ENCODE results near the gene PCDHGA5. TPM values are rescaled to one million over a fixed set of nuclear protein-coding genes. Genes with fewer than 3 reads are reported as not detected.

The PCDHGA5 gene
- total RNA-seq, 1 donor from 2014 or later = 2.8 TPM

DNA sequence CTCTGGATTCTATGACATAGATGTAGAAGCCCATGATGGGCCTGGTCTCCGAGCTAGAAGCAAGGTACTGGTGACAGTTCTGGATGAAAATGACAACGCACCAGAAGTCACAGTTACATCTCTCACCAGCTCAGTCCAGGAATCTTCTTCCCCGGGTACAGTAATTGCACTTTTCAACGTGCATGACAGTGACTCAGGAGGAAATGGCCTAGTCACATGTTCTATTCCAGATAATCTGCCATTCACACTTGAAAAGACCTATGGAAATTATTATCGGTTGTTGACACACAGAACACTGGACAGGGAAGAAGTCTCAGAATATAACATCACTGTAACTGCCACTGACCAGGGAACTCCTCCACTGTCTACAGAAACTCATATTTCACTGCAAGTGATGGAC, 7.8 kb upstream of the PCDHGA5 start:
- ATAC-seq (no peak), DNase-seq (no peak)
- Histone ChIP-seq H3K4me1 (no peaks in the 10 kb centered on the region), H3K27me3 (ENCODE audit: low read depth) (peaks cover 27% of the 10 kb centered on the region), H3K27ac (no peak overlapping the region), H3K9me3 (peaks cover 62% of the 10 kb centered on the region), H3K36me3 (no peaks in the 10 kb centered on the region), H3K4me3 (no peak overlapping the region)
- intact Hi-C loops (cut with DNase I) = no loop called here
- no peak for TF ChIP-seq CTCF (IDR thresholded peaks at IDR 0.05)

GRCh38 chr5:141356950-141357349, 7.0 kb upstream of the PCDHGA5 start:
- TF ChIP-seq CTCF (IDR thresholded peaks at IDR 0.05) = no peak
- no peaks in the 10 kb centered on the region for H3K4me1 ChIP-seq
- peaks cover 24% of the 10 kb centered on the region for H3K27me3 ChIP-seq (ENCODE audit: low read depth)
- ATAC-seq (no peak), DNase-seq (no peak)
- no peak overlapping the region for H3K27ac ChIP-seq
- no peaks in the 10 kb centered on the region for H3K36me3 ChIP-seq
- peaks cover 62% of the 10 kb centered on the region for H3K9me3 ChIP-seq
- H3K4me3 ChIP-seq = no peak overlapping the region
- intact Hi-C loops (cut with DNase I) = no loop called here

GRCh38 chr5:141359790-141360426, 4.1 kb upstream of the PCDHGA5 start, which contains the start of gene PCDHGB2:
Gene PCDHGB2, plus strand, starts transcription at chr5:141359994. Its CDS starts 142 bp downstream, at chr5:141360136.
- DNase-seq = no peak
- no peaks in the 10 kb centered on the region for H3K4me1 ChIP-seq
- H3K4me3 ChIP-seq = peak within 1 kb of the TSS; percentile 41
- peaks cover 28% of the 10 kb centered on the region for H3K27me3 ChIP-seq (ENCODE audit: low read depth)
- no peak for ATAC-seq
- intact Hi-C loops (cut with DNase I) = no loop called here
- peak; percentile 37 for TF ChIP-seq CTCF (IDR thresholded peaks at IDR 0.05)
- H3K36me3 ChIP-seq = no peaks in the 10 kb centered on the region
- H3K27ac ChIP-seq = no peak within 1 kb of the TSS
- peaks cover 78% of the 10 kb centered on the region for H3K9me3 ChIP-seq

- Histone ChIP-seq H3K4me1 (no peaks in the 10 kb centered on the region), H3K27me3 (ENCODE audit: low read depth) (peaks cover 34% of the 10 kb centered on the region), H3K36me3 (no peaks in the 10 kb centered on the region), H3K27ac (no peak overlapping the region), H3K9me3 (peaks cover 78% of the 10 kb centered on the region), H3K4me3 (no peak overlapping the region)
- ATAC-seq (no peak), DNase-seq (no peak)
- TF ChIP-seq CTCF (IDR thresholded peaks at IDR 0.05) = no peak
- intact Hi-C loops (cut with DNase I) = no loop called here
These were observed 3.3 kb upstream of the PCDHGA5 start for GRCh38 chr5:141360685-141361084.

DNA sequence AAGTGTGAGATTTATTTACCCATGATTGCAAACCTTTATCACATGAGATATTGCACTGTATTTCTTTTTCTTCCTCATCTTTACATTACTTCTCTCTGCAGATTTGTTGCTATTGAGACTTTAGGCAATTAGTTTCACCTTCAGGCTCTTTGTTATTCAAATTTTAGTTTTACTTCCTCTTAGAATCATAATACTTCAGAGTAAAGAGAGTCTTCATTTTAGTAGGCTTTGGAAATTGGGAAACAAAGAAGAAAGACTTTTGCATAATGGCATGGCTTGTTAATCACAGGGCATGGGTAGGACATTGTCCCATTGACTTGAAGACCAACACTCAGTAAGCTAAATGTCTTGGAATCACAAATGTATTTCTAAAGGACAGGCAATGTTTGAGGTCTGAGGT, 1.2 kb upstream of the PCDHGA5 start:
- intact Hi-C loops (cut with DNase I) = no loop called here
- Histone ChIP-seq H3K9me3 (peaks cover 80% of the 10 kb centered on the region), H3K4me3 (no peak overlapping the region), H3K27me3 (ENCODE audit: low read depth) (peaks cover 49% of the 10 kb centered on the region), H3K36me3 (no peaks in the 10 kb centered on the region), H3K4me1 (no peaks in the 10 kb centered on the region), H3K27ac (no peak overlapping the region)
- DNase-seq (no peak), ATAC-seq (no peak)
- no peak for TF ChIP-seq CTCF (IDR thresholded peaks at IDR 0.05)
